PC-3 (cell line): Measurements from ENCODE around the gene GPR137B. TPM values are rescaled to one million over a fixed set of nuclear protein-coding genes. Genes with fewer than 3 reads are reported as not detected.

Experiments used
- ATAC-seq: fragments of 200-7000 bp; cut with Tn5 transposase; 2 replicates; pipeline ENCODE4 v1.9.1; 2020; ENCODE audit warnings: mild to moderate bottlenecking, moderate library complexity
- BruUV-seq: library from RNA; stranded (reverse); fragments of 400-500 nt; replicated peaks from 2 replicates; lab custom pipeline; 2021; lab: Mats Ljungman, UMichigan
- CTCF ChIA-PET: fragments of 300-600 bp; sonication (Branson Sonifier 250); formaldehyde crosslinking; loops from one replicate; lab custom pipeline; 2022; ENCODE audit warnings: antibody characterized with exemption; lab: Charles Lee
- POLR2A ChIA-PET: fragments of 300-600 bp; sonication (Branson Sonifier 250); formaldehyde crosslinking; loops from one replicate; lab custom pipeline; 2022; ENCODE audit warnings: antibody characterized with exemption; ENCODE audit not compliant: unreplicated experiment; lab: Charles Lee
- DNase-seq: peaks from one replicate; pipeline ENCODE4 v3.0.0-alpha.2; 2015
- H2AFZ ChIP-seq: fragments of 300-600 bp; sonication (generic); 2 replicates; pipeline ENCODE4 v1.6.0; 2016; ENCODE audit warnings: antibody characterized with exemption, low read length
- H3F3A ChIP-seq: fragments of 300-600 bp; sonication (generic); one replicate; pipeline ENCODE4 v1.6.0; 2017; ENCODE audit warnings: antibody characterized with exemption, low read length, control low read depth, mild to moderate bottlenecking; ENCODE audit not compliant: unreplicated experiment
- H3K27ac ChIP-seq: fragments of 300-600 bp; sonication (generic); 2 replicates; pipeline ENCODE4 v1.5.1; 2016; ENCODE audit warnings: mild to moderate bottlenecking, low read length
- H3K27me3 ChIP-seq: fragments of 300-600 bp; sonication (generic); 2 replicates; pipeline ENCODE4 v1.6.1; 2016; ENCODE audit warnings: low read length, mixed read lengths
- H3K36me3 ChIP-seq: fragments of 300-600 bp; sonication (generic); 2 replicates; pipeline ENCODE4 v1.6.1; 2016; ENCODE audit warnings: low read depth, mixed run types, low read length, mixed read lengths
- H3K4me1 ChIP-seq: fragments of 300-600 bp; sonication (generic); 2 replicates; pipeline ENCODE4 v1.5.1; 2016; ENCODE audit warnings: low read length; ENCODE audit not compliant: insufficient read depth
- H3K4me2 ChIP-seq: fragments of 300-600 bp; sonication (generic); 2 replicates; pipeline ENCODE4 v1.6.0; 2016; ENCODE audit warnings: low read length
- H3K4me3 ChIP-seq: fragments of 300-600 bp; sonication (generic); 2 replicates; pipeline ENCODE4 v1.5.1; 2016; ENCODE audit warnings: mild to moderate bottlenecking, low read length, mixed read lengths
- H3K79me2 ChIP-seq: fragments of 300-600 bp; sonication (generic); 2 replicates; pipeline ENCODE4 v1.6.1; 2017; ENCODE audit warnings: low read length, mixed read lengths
- H3K9ac ChIP-seq: fragments of 300-600 bp; sonication (generic); 2 replicates; pipeline ENCODE4 v1.6.0; 2016; ENCODE audit warnings: mild to moderate bottlenecking, low read length
- H3K9me2 ChIP-seq: fragments of 300-600 bp; sonication (generic); replicated peaks from 2 replicates; pipeline ENCODE4 v1.6.1; 2016; ENCODE audit warnings: mixed run types, low read length, mixed read lengths
- H3K9me3 ChIP-seq: fragments of 300-600 bp; sonication (generic); 2 replicates; pipeline ENCODE4 v1.6.1; 2016; ENCODE audit warnings: low read length, mixed read lengths
- H4K20me1 ChIP-seq: fragments of 300-600 bp; sonication (generic); 2 replicates; pipeline ENCODE4 v1.6.1; 2016; ENCODE audit warnings: low read length, mixed read lengths
- EZH2 ChIP-seq: fragments of 300-600 bp; sonication (generic); IDR thresholded peaks from one replicate; pipeline ENCODE4 v1.6.1; 2017; ENCODE audit warnings: antibody characterized with exemption, mild to moderate bottlenecking, low read length; ENCODE audit not compliant: unreplicated experiment
- EZH2phosphoT487 ChIP-seq: fragments of 300-600 bp; sonication (generic); IDR thresholded peaks from 2 replicates; pipeline ENCODE4 v1.6.1; 2018; ENCODE audit warnings: mild to moderate bottlenecking, antibody characterized with exemption, low read length, borderline replicate concordance
- intact Hi-C: fragments of 100-400 bp; cut with micrococcal nuclease; formaldehyde crosslinking; loops from 2 replicates; pipeline ENCODE4 v1.9.0; 2023
- total RNA-seq: library from RNA; depleted of rRNA; stranded (reverse); fragments of >200 nt; gene quantifications from 2 replicates; pipeline ENCODE4 v1.2.3, GENCODE V29; 2014
- TF ChIP-seq, protein P1 (sequence below): fragments of 300-600 bp; sonication (generic); conservative IDR thresholded peaks from 2 replicates; pipeline ENCODE4 v1.5.1; 2017; ENCODE audit warnings: antibody characterized with exemption, low read depth, mild to moderate bottlenecking, low read length

Gene GPR137B
- total RNA-seq, 1 experiment from 2014 or later = 2.3 TPM

DNA sequence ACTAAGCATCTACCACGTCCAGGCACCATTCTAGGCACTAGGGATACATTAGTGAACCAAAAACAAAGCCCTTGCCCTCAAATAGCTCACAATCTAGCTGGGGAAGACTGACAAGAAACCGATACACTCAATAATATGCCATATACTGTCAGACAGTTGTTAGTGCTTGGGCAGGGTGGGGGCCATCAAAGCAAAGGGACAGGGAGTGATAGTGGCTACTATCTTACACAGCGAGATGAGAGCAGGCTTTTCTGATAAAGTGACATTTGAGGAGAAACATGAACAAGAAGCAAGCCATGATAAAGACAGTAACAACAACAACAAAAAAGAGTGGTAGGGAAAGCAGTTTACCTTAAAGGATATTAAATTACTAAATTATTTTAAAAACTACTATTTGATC lies 98.3 kb downstream of the GPR137B start:
- no peak for TF ChIP-seq EZH2phosphoT487
- TF ChIP-seq, protein P1, sequence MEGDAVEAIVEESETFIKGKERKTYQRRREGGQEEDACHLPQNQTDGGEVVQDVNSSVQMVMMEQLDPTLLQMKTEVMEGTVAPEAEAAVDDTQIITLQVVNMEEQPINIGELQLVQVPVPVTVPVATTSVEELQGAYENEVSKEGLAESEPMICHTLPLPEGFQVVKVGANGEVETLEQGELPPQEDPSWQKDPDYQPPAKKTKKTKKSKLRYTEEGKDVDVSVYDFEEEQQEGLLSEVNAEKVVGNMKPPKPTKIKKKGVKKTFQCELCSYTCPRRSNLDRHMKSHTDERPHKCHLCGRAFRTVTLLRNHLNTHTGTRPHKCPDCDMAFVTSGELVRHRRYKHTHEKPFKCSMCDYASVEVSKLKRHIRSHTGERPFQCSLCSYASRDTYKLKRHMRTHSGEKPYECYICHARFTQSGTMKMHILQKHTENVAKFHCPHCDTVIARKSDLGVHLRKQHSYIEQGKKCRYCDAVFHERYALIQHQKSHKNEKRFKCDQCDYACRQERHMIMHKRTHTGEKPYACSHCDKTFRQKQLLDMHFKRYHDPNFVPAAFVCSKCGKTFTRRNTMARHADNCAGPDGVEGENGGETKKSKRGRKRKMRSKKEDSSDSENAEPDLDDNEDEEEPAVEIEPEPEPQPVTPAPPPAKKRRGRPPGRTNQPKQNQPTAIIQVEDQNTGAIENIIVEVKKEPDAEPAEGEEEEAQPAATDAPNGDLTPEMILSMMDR = no peak
- TF ChIP-seq EZH2 = no peak
- Histone ChIP-seq H3K4me1 (no peaks in the 10 kb centered on the region; the same call in 1 of the 2 replicates), H2AFZ (no peak overlapping the region), H3K9me2 (no peaks in the 10 kb centered on the region), H3K27me3 (no peaks in the 10 kb centered on the region), H3K36me3 (no peaks in the 10 kb centered on the region), H3K9me3 (no peaks in the 10 kb centered on the region), H3F3A (no peaks in the 10 kb centered on the region), H3K79me2 (no peaks in the 10 kb centered on the region), H4K20me1 (no peaks in the 10 kb centered on the region), H3K4me2 (no peak overlapping the region), H3K27ac (no peak overlapping the region), H3K9ac (no peak overlapping the region), H3K4me3 (no peak overlapping the region)
- intact Hi-C loops = no loop called here
- ChIA-PET POLR2A (no interaction called here), CTCF (no interaction called here)
- DNase-seq = no peak
- no peak for ATAC-seq
- BruUV-seq = no TSS peak

DNA sequence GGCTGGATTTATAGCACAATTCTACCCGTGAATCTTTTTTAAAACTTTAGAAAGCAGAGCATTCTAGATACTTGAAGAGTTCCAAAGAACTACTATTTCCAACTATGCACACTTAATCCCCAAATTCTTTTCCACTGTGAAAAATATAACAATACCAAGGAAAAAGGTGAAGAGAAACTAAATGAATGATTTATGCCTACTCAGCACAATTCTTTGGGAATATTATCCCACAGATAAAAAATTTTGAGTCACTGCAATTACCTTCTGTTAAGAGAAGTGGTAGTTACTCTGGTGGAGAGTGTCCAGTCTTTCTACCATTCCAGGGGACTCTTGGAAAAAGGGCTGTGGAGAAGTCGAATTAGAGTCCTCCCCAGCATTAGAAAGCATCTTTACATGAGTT lies 100.2 kb downstream of the GPR137B start:
- ChIA-PET POLR2A (no interaction called here), CTCF (no interaction called here)
- H3K4me3 ChIP-seq = no peak overlapping the region
- H3K36me3 ChIP-seq = no peaks in the 10 kb centered on the region
- H3F3A ChIP-seq = no peaks in the 10 kb centered on the region
- no peak overlapping the region for H2AFZ ChIP-seq
- BruUV-seq = no TSS peak
- DNase-seq (no peak), ATAC-seq (no peak)
- no peak overlapping the region for H3K27ac ChIP-seq
- H3K27me3 ChIP-seq = no peaks in the 10 kb centered on the region
- no peaks in the 10 kb centered on the region for H3K79me2 ChIP-seq
- H3K9me3 ChIP-seq = no peaks in the 10 kb centered on the region
- H3K9me2 ChIP-seq = no peaks in the 10 kb centered on the region
- TF ChIP-seq, protein P1 = no peak
- TF ChIP-seq EZH2phosphoT487 (no peak), EZH2 (no peak)
- H3K9ac ChIP-seq = no peak overlapping the region
- intact Hi-C loops = no loop called here
- no peak overlapping the region for H3K4me2 ChIP-seq
- H3K4me1 ChIP-seq = no peaks in the 10 kb centered on the region; the same call in 1 of the 2 replicates
- H4K20me1 ChIP-seq = no peaks in the 10 kb centered on the region

DNA sequence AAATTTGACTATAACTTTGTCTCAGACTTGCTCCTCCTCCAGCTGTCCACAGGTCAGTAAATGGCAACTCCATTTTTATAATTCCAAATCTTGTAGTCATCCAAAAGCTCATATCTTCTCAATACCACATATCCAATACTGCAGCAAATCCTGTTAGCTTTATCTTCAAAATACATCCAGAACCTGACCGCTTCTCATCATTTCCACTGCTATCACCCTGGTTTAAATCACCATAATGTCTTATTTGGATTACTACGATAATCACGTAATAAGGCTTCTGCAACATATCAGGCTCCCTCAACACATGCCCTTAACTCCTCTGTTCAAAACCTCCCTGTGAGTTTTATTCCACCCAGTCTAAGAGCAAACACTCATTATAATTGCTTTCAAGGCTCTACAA lies 104.9 kb downstream of the GPR137B start:
- Histone ChIP-seq H4K20me1 (no peaks in the 10 kb centered on the region), H3K27me3 (no peaks in the 10 kb centered on the region), H3K4me1 (no peaks in the 10 kb centered on the region), H3F3A (no peaks in the 10 kb centered on the region), H3K9me2 (no peaks in the 10 kb centered on the region), H3K4me2 (no peak overlapping the region), H3K9ac (no peak overlapping the region), H3K79me2 (no peaks in the 10 kb centered on the region), H2AFZ (no peak overlapping the region), H3K27ac (no peak overlapping the region), H3K4me3 (no peak overlapping the region), H3K36me3 (no peaks in the 10 kb centered on the region), H3K9me3 (no peaks in the 10 kb centered on the region)
- intact Hi-C loops = no loop called here
- DNase-seq (no peak), ATAC-seq (no peak)
- no TSS peak for BruUV-seq
- CTCF ChIA-PET = no interaction called here
- POLR2A ChIA-PET = no interaction called here
- TF ChIP-seq EZH2phosphoT487 = no peak
- TF ChIP-seq, protein P1 = no peak
- TF ChIP-seq EZH2 = no peak
